Panc1 (cell line): Measurements from ENCODE around the gene TAS2R19. TPM values are rescaled to one million over a fixed set of nuclear protein-coding genes. Genes with fewer than 3 reads are reported as not detected.

ENCODE experiments used
- ATAC-seq: fragments of 200-7000 bp; cut with Tn5 transposase; 2 replicates; pipeline ENCODE4 v1.9.1; 2020; ENCODE audit warnings: mild to moderate bottlenecking, moderate library complexity
- BruUV-seq: library from RNA; stranded (reverse); fragments of 400-500 nt; replicated peaks from 2 replicates; lab custom pipeline; 2021; lab: Mats Ljungman, UMichigan
- CTCF ChIA-PET: fragments of 300-600 bp; sonication (Branson Sonifier 250); formaldehyde crosslinking; loops from one replicate; lab custom pipeline; 2022; ENCODE audit warnings: antibody characterized with exemption; lab: Charles Lee
- POLR2A ChIA-PET: fragments of 300-600 bp; sonication (Branson Sonifier 250); formaldehyde crosslinking; loops from one replicate; lab custom pipeline; 2022; ENCODE audit warnings: antibody characterized with exemption; lab: Charles Lee
- DNase-seq: peaks from one replicate; pipeline ENCODE4 v3.0.0-alpha.2; 2010; ENCODE audit warnings: low read depth, low spot score
- H3K27ac ChIP-seq: 2 replicates; pipeline ENCODE4 v1.5.1; 2011; ENCODE audit warnings: mild to moderate bottlenecking, low read length, inconsistent platforms
- H3K27me3 ChIP-seq: fragments of 200-500 bp; sonication (Bioruptor generic); 2 replicates; pipeline ENCODE4 v1.6.0; 2014; ENCODE audit warnings: low read length, inconsistent platforms; ENCODE audit not compliant: control insufficient read depth, insufficient read depth
- H3K36me3 ChIP-seq: fragments of 200-500 bp; sonication (Bioruptor generic); 2 replicates; pipeline ENCODE4 v1.5.1; 2014; ENCODE audit warnings: inconsistent platforms, mild to moderate bottlenecking, low read length, moderate library complexity; ENCODE audit not compliant: control insufficient read depth, insufficient read depth
- H3K4me1 ChIP-seq: 2 replicates; pipeline ENCODE4 v1.5.1; 2011; ENCODE audit warnings: inconsistent platforms, mild to moderate bottlenecking, low read length, moderate library complexity; ENCODE audit not compliant: control insufficient read depth, insufficient read depth
- H3K4me3 ChIP-seq, 2 experiments: 2 replicates each; pipeline ENCODE4 v1.5.1; 2011 to 2012; ENCODE audit warnings: low read depth in 2 of 2, low read length in 2 of 2, mild to moderate bottlenecking in 2 of 2, inconsistent platforms in 1 of 2, moderate library complexity in 1 of 2
- H3K9me3 ChIP-seq: fragments of 200-500 bp; sonication (Bioruptor generic); 2 replicates; pipeline ENCODE4 v1.5.1; 2014; ENCODE audit warnings: low read depth, mild to moderate bottlenecking, inconsistent platforms, low read length, moderate library complexity; ENCODE audit not compliant: control insufficient read depth, insufficient read depth
- CTCF ChIP-seq: fragments of 450-650 bp; IDR thresholded peaks from 2 replicates; pipeline ENCODE4 v1.5.1; 2017; ENCODE audit warnings: mild to moderate bottlenecking
- POLR2AphosphoS5 ChIP-seq: IDR thresholded peaks from 2 replicates; pipeline ENCODE4 v1.6.1; 2012; ENCODE audit warnings: mild to moderate bottlenecking, low read depth, low read length, moderate library complexity
- REST ChIP-seq, 2 experiments: IDR thresholded peaks; 2 replicates each; pipeline ENCODE4 v1.6.1; 2011 to 2012; ENCODE audit warnings: low read depth in 2 of 2, control low read depth in 1 of 2, low read length in 1 of 2, mild to moderate bottlenecking in 1 of 2, moderate library complexity in 1 of 2; ENCODE audit not compliant: insufficient read depth in 1 of 2
- SIN3A ChIP-seq: IDR thresholded peaks from 2 replicates; pipeline ENCODE4 v1.6.1; 2012; ENCODE audit warnings: low read depth, mild to moderate bottlenecking, low read length, moderate library complexity, borderline replicate concordance; ENCODE audit not compliant: insufficient read depth
- TCF7L2 ChIP-seq: IDR thresholded peaks from 2 replicates; pipeline ENCODE4 v1.6.1; 2011; ENCODE audit warnings: mild to moderate bottlenecking, low read depth, low read length, inconsistent platforms
- in situ Hi-C: cut with HindIII; loops from 2 replicates; pipeline ENCODE4 v1.10.0; 2016; ENCODE audit warnings: low sequenced_read_pairs, low pct_unique_long_range_greater_than_20kb
- intact Hi-C: fragments of 100-400 bp; cut with micrococcal nuclease; formaldehyde crosslinking; loops from one replicate; pipeline ENCODE4 v1.10.0; 2022; ENCODE audit not compliant: unreplicated experiment
- total RNA-seq: library from RNA; stranded (reverse); gene quantifications from one replicate; pipeline ENCODE4 v1.2.1, GENCODE V29; 2021; ENCODE audit not compliant: unreplicated experiment

TAS2R19 gene
- total RNA-seq, 1 experiment from 2014 or later = 1.1 TPM

GRCh38 chr12:10986812-10987211 lies 35.6 kb downstream of the TAS2R19 start, which contains the start of gene TAS2R50:
TSS of gene TAS2R50 (minus strand) at chr12:10986912. CDS start at chr12:10986860, 52 bp downstream.
- no peaks in the 10 kb centered on the region for H3K9me3 ChIP-seq
- POLR2A ChIA-PET = no interaction called here
- intact Hi-C loops (no loop called here), in situ Hi-C loops (no loop called here)
- TF ChIP-seq TCF7L2 (no peak), REST (IDR thresholded peaks at IDR 0.05; ENCODE audit: insufficient read depth in 1 of 2, low read depth in 2 of 2, low read length in 1 of 2) (no peak), CTCF (no peak), SIN3A (no peak), POLR2AphosphoS5 (no peak)
- ATAC-seq (no peak), DNase-seq (no peak)
- no peak within 1 kb of the TSS for H3K27ac ChIP-seq
- no peaks in the 10 kb centered on the region for H3K4me1 ChIP-seq
- CTCF ChIA-PET = no interaction called here
- no peak within 1 kb of the TSS for H3K4me3 ChIP-seq
- no peaks in the 10 kb centered on the region for H3K27me3 ChIP-seq
- no TSS peak for BruUV-seq
- no peaks in the 10 kb centered on the region for H3K36me3 ChIP-seq

- H3K4me1 ChIP-seq = no peaks in the 10 kb centered on the region
- no peak for DNase-seq
- TF ChIP-seq REST (IDR thresholded peaks at IDR 0.05; ENCODE audit: insufficient read depth in 1 of 2, low read depth in 2 of 2, low read length in 1 of 2) (no peak), TCF7L2 (no peak), POLR2AphosphoS5 (no peak), CTCF (no peak), SIN3A (no peak)
- in situ Hi-C loops = no loop called here
- H3K9me3 ChIP-seq = no peaks in the 10 kb centered on the region
- no TSS peak for BruUV-seq
- H3K4me3 ChIP-seq = no peak overlapping the region
- no peak overlapping the region for H3K27ac ChIP-seq
- H3K36me3 ChIP-seq = no peaks in the 10 kb centered on the region
- no peak for ATAC-seq
- CTCF ChIA-PET = no interaction called here
- intact Hi-C loops = no loop called here
- no peaks in the 10 kb centered on the region for H3K27me3 ChIP-seq
- POLR2A ChIA-PET = no interaction called here
Observed at GRCh38 chr12:10982244-10982643, 40.2 kb downstream of the TAS2R19 start.
